ENCODE measurements around the gene BLOC1S1. TPM values are rescaled to one million over a fixed set of nuclear protein-coding genes. Genes with fewer than 3 reads are reported as not detected.

Gene BLOC1S1
- total RNA-seq, 1 donor from 2014 or later = 173 TPM

GRCh38 chr12:55698965-55699364 is 16.9 kb upstream of the BLOC1S1 start:
- Histone ChIP-seq H3K27me3 (no peaks in the 10 kb centered on the region), H3K4me3 (no peak overlapping the region), H3K36me3 (no peaks in the 10 kb centered on the region), H3K4me1 (peaks cover 4% of the 10 kb centered on the region), H3K9me3 (no peaks in the 10 kb centered on the region), H3K27ac (no peak overlapping the region)
- TF ChIP-seq CTCF (IDR thresholded peaks at IDR 0.05) (no peak), POLR2A (IDR thresholded peaks at IDR 0.05) (no peak), POLR2AphosphoS5 (IDR thresholded peaks at IDR 0.05; ENCODE audit: insufficient read depth in 1 of 2, low read depth in 1 of 2) (no peak)
- intact Hi-C loops (cut with DNase I) = no loop called here
- DNase-seq (ENCODE audit: extremely low spot score in 2 of 2) = no peak

GRCh38 chr12:55699471-55700055 is 16.3 kb upstream of the BLOC1S1 start:
- no peak for TF ChIP-seq POLR2AphosphoS5 (IDR thresholded peaks at IDR 0.05; ENCODE audit: insufficient read depth in 1 of 2, low read depth in 1 of 2)
- TF ChIP-seq CTCF (IDR thresholded peaks at IDR 0.05) = no peak
- TF ChIP-seq POLR2A (IDR thresholded peaks at IDR 0.05) = no peak
- H3K4me3 ChIP-seq = no peak overlapping the region
- intact Hi-C loops (cut with DNase I) = no loop called here
- no peak for DNase-seq (ENCODE audit: extremely low spot score in 2 of 2)
- no peak overlapping the region for H3K27ac ChIP-seq
- peaks cover 4% of the 10 kb centered on the region for H3K4me1 ChIP-seq
- H3K9me3 ChIP-seq = no peaks in the 10 kb centered on the region
- H3K27me3 ChIP-seq = no peaks in the 10 kb centered on the region
- H3K36me3 ChIP-seq = no peaks in the 10 kb centered on the region

- Histone ChIP-seq H3K36me3 (no peaks in the 10 kb centered on the region), H3K4me3 (no peak overlapping the region), H3K9me3 (no peaks in the 10 kb centered on the region), H3K4me1 (peaks cover 4% of the 10 kb centered on the region), H3K27ac (no peak overlapping the region), H3K27me3 (no peaks in the 10 kb centered on the region)
- intact Hi-C loops (cut with DNase I) = no loop called here
- TF ChIP-seq POLR2AphosphoS5 (IDR thresholded peaks at IDR 0.05; ENCODE audit: insufficient read depth in 1 of 2, low read depth in 1 of 2) = no peak
- no peak for TF ChIP-seq POLR2A (IDR thresholded peaks at IDR 0.05)
- no peak for TF ChIP-seq CTCF (IDR thresholded peaks at IDR 0.05)
- DNase-seq (ENCODE audit: extremely low spot score in 2 of 2) = no peak
These were observed 15.4 kb upstream of the BLOC1S1 start for GRCh38 chr12:55700255-55701018.

- H3K27ac ChIP-seq = no peak overlapping the region
- H3K9me3 ChIP-seq = no peaks in the 10 kb centered on the region
- TF ChIP-seq CTCF (IDR thresholded peaks at IDR 0.05) = no peak
- no peak for TF ChIP-seq POLR2AphosphoS5 (IDR thresholded peaks at IDR 0.05; ENCODE audit: insufficient read depth in 1 of 2, low read depth in 1 of 2)
- no peak for TF ChIP-seq POLR2A (IDR thresholded peaks at IDR 0.05)
- H3K4me3 ChIP-seq = no peak overlapping the region
- no peaks in the 10 kb centered on the region for H3K36me3 ChIP-seq
- no peaks in the 10 kb centered on the region for H3K27me3 ChIP-seq
- intact Hi-C loops (cut with DNase I) = no loop called here
- peaks cover 11% of the 10 kb centered on the region for H3K4me1 ChIP-seq
- DNase-seq (ENCODE audit: extremely low spot score in 2 of 2) = no peak
These were observed 13.0 kb upstream of the BLOC1S1 start for GRCh38 chr12:55702861-55703260.

- H3K4me3 ChIP-seq = no peak overlapping the region
- peak overlapping the region; percentile 39 for H3K27ac ChIP-seq
- H3K9me3 ChIP-seq = no peaks in the 10 kb centered on the region
- H3K27me3 ChIP-seq = no peaks in the 10 kb centered on the region
- DNase-seq (ENCODE audit: extremely low spot score in 2 of 2) = no peak
- TF ChIP-seq POLR2AphosphoS5 (IDR thresholded peaks at IDR 0.05; ENCODE audit: insufficient read depth in 1 of 2, low read depth in 1 of 2) = no peak
- no peak for TF ChIP-seq POLR2A (IDR thresholded peaks at IDR 0.05)
- no peak for TF ChIP-seq CTCF (IDR thresholded peaks at IDR 0.05)
- H3K4me1 ChIP-seq = peaks cover 16% of the 10 kb centered on the region
- H3K36me3 ChIP-seq = no peaks in the 10 kb centered on the region
- intact Hi-C loops (cut with DNase I) = no loop called here
These were observed 12.6 kb upstream of the BLOC1S1 start for GRCh38 chr12:55703288-55703687.

Data from vagina (tissue), 2 donors.